ENCODE measurements around the gene HEPN1. TPM values are rescaled to one million over a fixed set of nuclear protein-coding genes. Genes with fewer than 3 reads are reported as not detected.

The HEPN1 gene
- total and polyA plus RNA-seq, 2 of the 4 experiments (the other 2 are of a cell fraction): not detected

DNA sequence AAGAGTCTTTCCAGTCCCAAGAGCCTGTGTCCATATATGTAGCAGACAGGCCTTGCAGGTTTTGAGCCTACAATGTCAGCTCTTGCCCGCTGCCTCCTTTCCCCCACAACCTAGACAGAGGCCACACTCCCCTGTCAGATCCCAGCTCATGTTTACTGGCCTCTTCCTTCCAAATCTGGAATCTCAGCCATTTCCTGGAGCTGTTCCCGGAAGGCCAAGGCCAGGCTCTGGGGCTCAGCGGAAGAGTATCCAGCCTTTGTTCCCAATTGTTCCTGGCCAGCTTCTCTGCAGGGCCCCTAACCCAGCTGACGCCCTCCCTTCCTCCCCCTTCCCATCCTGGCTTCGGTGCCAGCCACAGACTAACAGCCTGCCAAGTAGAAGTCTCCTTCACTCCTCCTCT lies 20.3 kb upstream of the HEPN1 start:
- H4K91ac ChIP-seq (ENCODE audit: insufficient read depth, low read depth, low read length): peak overlapping the region; percentile 96
- H2AK5ac ChIP-seq (ENCODE audit: low read depth, low read length): peak overlapping the region; percentile 97
- POLR2A ChIA-PET (ENCODE audit: unreplicated experiment): interaction anchor here (0.7 kb wide), 1 partner anchor 35 kb away, joined by 3 read pairs; no protein-coding TSS in a partner anchor
- DNase-seq: no peak
- peak overlapping the region; percentile 100 for H2BK15ac ChIP-seq (ENCODE audit: low read depth, low read length)
- peak overlapping the region; percentile 75 for H2AK9ac ChIP-seq (replicated peaks; ENCODE audit: low read depth, low read length, poor library complexity)
- H3K4me3 ChIP-seq (ENCODE audit: insufficient read depth, low read depth, low read length): no peak overlapping the region
- peak overlapping the region; percentile 99 for H3K4ac ChIP-seq (ENCODE audit: low read depth, low read length)
- peak overlapping the region; percentile 89 for H3K23ac ChIP-seq (ENCODE audit: low read depth, low read length)
- CTCF ChIA-PET: interaction anchor here (0.5 to 1.8 kb wide), 5 partner anchors 23 to 175 kb away, joined by 3 to 7 read pairs (median 3); no protein-coding TSS in a partner anchor
- WGBS, 2 experiments (ENCODE audit: extremely low coverage in 2 of 2, insufficient read length in 1 of 2): 9% methylated on average over 4 of the region's 5 CpGs; no CpG with 5 or more reads in 1 of the 2 experiments
- H3K9me3 ChIP-seq (ENCODE audit: control insufficient read depth, insufficient read depth, low read length): no peaks in the 10 kb centered on the region
- no peaks in the 10 kb centered on the region for H3K36me3 ChIP-seq (ENCODE audit: control insufficient read depth, insufficient read depth, low read length)
- no peaks in the 10 kb centered on the region for H3K27me3 ChIP-seq (ENCODE audit: control insufficient read depth, insufficient read depth, low read length)
- in situ Hi-C loops (cut with MboI; ENCODE audit: low sequenced_read_pairs): no loop called here
- peak overlapping the region; percentile 82 for H3K56ac ChIP-seq (ENCODE audit: extremely low read depth, insufficient read depth, low read length)
- peak overlapping the region; percentile 93 for H3K27ac ChIP-seq (ENCODE audit: insufficient read depth, low read length)
- TF ChIP-seq RAD21 (IDR thresholded peaks at IDR 0.05; ENCODE audit: low read length) (no peak), MAZ (IDR thresholded peaks at IDR 0.05; ENCODE audit: borderline replicate concordance, low read depth, low read length) (no peak)
- TF ChIP-seq, protein P1, sequence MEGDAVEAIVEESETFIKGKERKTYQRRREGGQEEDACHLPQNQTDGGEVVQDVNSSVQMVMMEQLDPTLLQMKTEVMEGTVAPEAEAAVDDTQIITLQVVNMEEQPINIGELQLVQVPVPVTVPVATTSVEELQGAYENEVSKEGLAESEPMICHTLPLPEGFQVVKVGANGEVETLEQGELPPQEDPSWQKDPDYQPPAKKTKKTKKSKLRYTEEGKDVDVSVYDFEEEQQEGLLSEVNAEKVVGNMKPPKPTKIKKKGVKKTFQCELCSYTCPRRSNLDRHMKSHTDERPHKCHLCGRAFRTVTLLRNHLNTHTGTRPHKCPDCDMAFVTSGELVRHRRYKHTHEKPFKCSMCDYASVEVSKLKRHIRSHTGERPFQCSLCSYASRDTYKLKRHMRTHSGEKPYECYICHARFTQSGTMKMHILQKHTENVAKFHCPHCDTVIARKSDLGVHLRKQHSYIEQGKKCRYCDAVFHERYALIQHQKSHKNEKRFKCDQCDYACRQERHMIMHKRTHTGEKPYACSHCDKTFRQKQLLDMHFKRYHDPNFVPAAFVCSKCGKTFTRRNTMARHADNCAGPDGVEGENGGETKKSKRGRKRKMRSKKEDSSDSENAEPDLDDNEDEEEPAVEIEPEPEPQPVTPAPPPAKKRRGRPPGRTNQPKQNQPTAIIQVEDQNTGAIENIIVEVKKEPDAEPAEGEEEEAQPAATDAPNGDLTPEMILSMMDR (conservative IDR thresholded peaks at IDR 0.05; ENCODE audit: low read depth, low read length): peak; percentile 20; the same call in 1 of the 2 replicates
- peak overlapping the region; percentile 86 to 97 for H4K8ac ChIP-seq (ENCODE audit: low read depth in 2 of 2, low read length in 2 of 2)
- H3K4me1 ChIP-seq (ENCODE audit: control insufficient read depth, insufficient read depth, low read length): peaks cover 39% of the 10 kb centered on the region
- peak overlapping the region; percentile 98 for H2BK20ac ChIP-seq (ENCODE audit: low read depth, low read length)
- H3K79me1 ChIP-seq (ENCODE audit: low read depth in 1 of 2, low read length in 2 of 2): peaks cover 7 to 31% of the 10 kb centered on the region in 2 experiments; a peak in 3 of 4 replicates
- intact Hi-C loops (cut with micrococcal nuclease): no loop called here
- H2BK120ac ChIP-seq (ENCODE audit: low read depth, low read length): peak overlapping the region; percentile 98
- peak overlapping the region; percentile 25; the same call in 1 of the 2 replicates for H3K9ac ChIP-seq (ENCODE audit: low read depth, low read length)
- peak overlapping the region; percentile 75 for H3K18ac ChIP-seq (ENCODE audit: low read depth, low read length)
- ATAC-seq (ENCODE audit: low read depth): peak; percentile 65
- peak overlapping the region; percentile 90 for H2AFZ ChIP-seq (replicated peaks; ENCODE audit: low read length, poor library complexity)
- H3K4me2 ChIP-seq (ENCODE audit: low read depth, low read length): peak overlapping the region; percentile 62
- BruUV-seq (replicated peaks): no TSS peak
- dilution Hi-C loops (cut with HindIII; ENCODE audit: low sequenced_read_pairs, unreplicated experiment): no loop called here
- peaks cover 42% of the 10 kb centered on the region for H3K9me1 ChIP-seq (ENCODE audit: insufficient read depth, low read length)
- H3K14ac ChIP-seq (replicated peaks; ENCODE audit: low read depth, low read length): peak overlapping the region; percentile 96
- H4K20me1 ChIP-seq (ENCODE audit: insufficient read depth, low read length): no peaks in the 10 kb centered on the region
- H4K5ac ChIP-seq (ENCODE audit: low read depth, low read length): peak overlapping the region; percentile 69
- peak overlapping the region; percentile 97 for H2BK5ac ChIP-seq (ENCODE audit: low read depth, low read length, poor library complexity, severe bottlenecking)

Data from IMR-90 (cell line).